HEK293 (cell line): Measurements from ENCODE around the gene NXN.
A peak's percentile ranks its signal among the peaks of the same experiment; 100 is the strongest.

ENCODE experiments used
- BCL11B ChIP-seq: fragments of 450-650 bp; formaldehyde crosslinking; IDR thresholded peaks from 2 replicates; pipeline ENCODE4 v1.5.1; 2016; ENCODE audit warnings: low read depth, missing biosample characterization, missing genetic modification characterization
- HOXA7 ChIP-seq: sonication (generic); formaldehyde crosslinking; IDR thresholded peaks from 2 replicates; pipeline ENCODE4 v1.8.1; 2022; ENCODE audit warnings: missing genetic modification reagents, borderline replicate concordance
- KLF10 ChIP-seq: fragments of 450-650 bp; IDR thresholded peaks from 2 replicates; pipeline ENCODE4 v1.5.1; 2018; ENCODE audit warnings: missing biosample characterization, mild to moderate bottlenecking, missing genetic modification characterization
- KLF17 ChIP-seq: fragments of 450-650 bp; formaldehyde crosslinking; IDR thresholded peaks from 2 replicates; pipeline ENCODE4 v1.5.1; 2016; ENCODE audit warnings: missing biosample characterization, missing genetic modification characterization
- KLF8 ChIP-seq: fragments of 450-650 bp; formaldehyde crosslinking; IDR thresholded peaks from 2 replicates; pipeline ENCODE4 v1.5.1; 2016; ENCODE audit warnings: missing biosample characterization, missing genetic modification characterization
- KLF9 ChIP-seq: fragments of 450-650 bp; formaldehyde crosslinking; IDR thresholded peaks from 2 replicates; pipeline ENCODE4 v1.5.1; 2016; ENCODE audit warnings: missing biosample characterization, missing genetic modification characterization, low read depth
- MZF1 ChIP-seq: fragments of 450-650 bp; formaldehyde crosslinking; IDR thresholded peaks from 2 replicates; pipeline ENCODE4 v1.5.1; 2017; ENCODE audit warnings: missing biosample characterization, missing genetic modification characterization, borderline replicate concordance
- PRDM4 ChIP-seq: fragments of 450-650 bp; formaldehyde crosslinking; IDR thresholded peaks from 2 replicates; pipeline ENCODE4 v1.5.1; 2017; ENCODE audit warnings: missing biosample characterization, missing genetic modification characterization
- SETDB1 ChIP-seq: IDR thresholded peaks from one replicate; pipeline ENCODE4 v1.6.1; 2017; ENCODE audit warnings: mild to moderate bottlenecking, low read length, moderate library complexity, mixed read lengths; ENCODE audit not compliant: insufficient read length
- ZBTB1 ChIP-seq: fragments of 450-650 bp; formaldehyde crosslinking; IDR thresholded peaks from 2 replicates; pipeline ENCODE4 v1.5.1; 2016; ENCODE audit warnings: missing biosample characterization, missing genetic modification characterization
- ZBTB10 ChIP-seq: fragments of 450-650 bp; formaldehyde crosslinking; IDR thresholded peaks from 2 replicates; pipeline ENCODE4 v1.5.1; 2016; ENCODE audit warnings: missing biosample characterization, missing genetic modification characterization
- ZEB2 ChIP-seq: fragments of 450-650 bp; formaldehyde crosslinking; IDR thresholded peaks from 2 replicates; pipeline ENCODE4 v1.5.1; 2016; ENCODE audit warnings: missing biosample characterization, missing genetic modification characterization
- ZNF18 ChIP-seq: fragments of 450-650 bp; formaldehyde crosslinking; IDR thresholded peaks from 2 replicates; pipeline ENCODE4 v1.5.1; 2016; ENCODE audit warnings: missing biosample characterization, missing genetic modification characterization
- ZNF19 ChIP-seq: fragments of 450-650 bp; formaldehyde crosslinking; IDR thresholded peaks from 2 replicates; pipeline ENCODE4; 2016; ENCODE audit warnings: missing biosample characterization, missing genetic modification characterization, low read depth
- ZNF24 ChIP-seq: fragments of 450-650 bp; formaldehyde crosslinking; IDR thresholded peaks from 2 replicates; pipeline ENCODE4 v1.5.1; 2016; ENCODE audit warnings: missing biosample characterization, missing genetic modification characterization
- ZNF302 ChIP-seq: fragments of 450-650 bp; formaldehyde crosslinking; IDR thresholded peaks from 2 replicates; pipeline ENCODE4 v1.5.1; 2016; ENCODE audit warnings: missing biosample characterization, missing genetic modification characterization, low read depth
- ZNF350 ChIP-seq: fragments of 450-650 bp; formaldehyde crosslinking; IDR thresholded peaks from 2 replicates; pipeline ENCODE4 v1.5.0; 2017; ENCODE audit warnings: missing biosample characterization, mild to moderate bottlenecking, missing genetic modification characterization
- ZNF404 ChIP-seq: fragments of 450-650 bp; formaldehyde crosslinking; IDR thresholded peaks from 2 replicates; pipeline ENCODE4 v1.5.1; 2017; ENCODE audit warnings: missing biosample characterization, missing genetic modification characterization
- ZNF48 ChIP-seq: fragments of 450-650 bp; formaldehyde crosslinking; IDR thresholded peaks from 2 replicates; pipeline ENCODE4 v1.5.1; 2016; ENCODE audit warnings: missing biosample characterization, missing genetic modification characterization
- ZNF596 ChIP-seq: fragments of 450-650 bp; IDR thresholded peaks from 2 replicates; pipeline ENCODE4 v1.5.0; 2018; ENCODE audit warnings: missing biosample characterization, mild to moderate bottlenecking, missing genetic modification characterization, moderate library complexity
- ZNF600 ChIP-seq: fragments of 450-650 bp; formaldehyde crosslinking; IDR thresholded peaks from 2 replicates; pipeline ENCODE4 v1.5.1; 2016; ENCODE audit warnings: missing biosample characterization, missing genetic modification characterization
- ZNF621 ChIP-seq: fragments of 450-650 bp; formaldehyde crosslinking; IDR thresholded peaks from 2 replicates; pipeline ENCODE4 v1.5.1; 2017; ENCODE audit warnings: missing biosample characterization, missing genetic modification characterization
- ZNF785 ChIP-seq: fragments of 450-650 bp; formaldehyde crosslinking; IDR thresholded peaks from 2 replicates; pipeline ENCODE4 v1.5.1; 2016; ENCODE audit warnings: missing biosample characterization, missing genetic modification characterization
- ZNF792 ChIP-seq: fragments of 450-650 bp; formaldehyde crosslinking; IDR thresholded peaks from 2 replicates; pipeline ENCODE4 v1.5.1; 2016; ENCODE audit warnings: missing biosample characterization, missing genetic modification characterization
- ZNF830 ChIP-seq: fragments of 450-650 bp; IDR thresholded peaks from 2 replicates; pipeline ENCODE4 v1.5.0; 2018; ENCODE audit warnings: missing biosample characterization, missing genetic modification characterization, low read depth, mild to moderate bottlenecking, moderate library complexity
- ZXDB ChIP-seq: fragments of 450-650 bp; formaldehyde crosslinking; IDR thresholded peaks from 2 replicates; pipeline ENCODE4 v1.5.1; 2016; ENCODE audit warnings: missing biosample characterization, missing genetic modification characterization
- TF ChIP-seq, protein P1 (sequence below): fragments of 450-650 bp; formaldehyde crosslinking; optimal IDR thresholded peaks from 2 replicates; pipeline ENCODE3; 2016; ENCODE audit warnings: missing biosample characterization, mild to moderate bottlenecking, missing genetic modification characterization
- TF ChIP-seq, protein P2 (sequence below): sonication (generic); formaldehyde crosslinking; IDR thresholded peaks from 2 replicates; pipeline ENCODE4 v1.8.1; 2022; ENCODE audit warnings: mild to moderate bottlenecking, moderate library complexity, missing genetic modification reagents

Gene NXN

DNA sequence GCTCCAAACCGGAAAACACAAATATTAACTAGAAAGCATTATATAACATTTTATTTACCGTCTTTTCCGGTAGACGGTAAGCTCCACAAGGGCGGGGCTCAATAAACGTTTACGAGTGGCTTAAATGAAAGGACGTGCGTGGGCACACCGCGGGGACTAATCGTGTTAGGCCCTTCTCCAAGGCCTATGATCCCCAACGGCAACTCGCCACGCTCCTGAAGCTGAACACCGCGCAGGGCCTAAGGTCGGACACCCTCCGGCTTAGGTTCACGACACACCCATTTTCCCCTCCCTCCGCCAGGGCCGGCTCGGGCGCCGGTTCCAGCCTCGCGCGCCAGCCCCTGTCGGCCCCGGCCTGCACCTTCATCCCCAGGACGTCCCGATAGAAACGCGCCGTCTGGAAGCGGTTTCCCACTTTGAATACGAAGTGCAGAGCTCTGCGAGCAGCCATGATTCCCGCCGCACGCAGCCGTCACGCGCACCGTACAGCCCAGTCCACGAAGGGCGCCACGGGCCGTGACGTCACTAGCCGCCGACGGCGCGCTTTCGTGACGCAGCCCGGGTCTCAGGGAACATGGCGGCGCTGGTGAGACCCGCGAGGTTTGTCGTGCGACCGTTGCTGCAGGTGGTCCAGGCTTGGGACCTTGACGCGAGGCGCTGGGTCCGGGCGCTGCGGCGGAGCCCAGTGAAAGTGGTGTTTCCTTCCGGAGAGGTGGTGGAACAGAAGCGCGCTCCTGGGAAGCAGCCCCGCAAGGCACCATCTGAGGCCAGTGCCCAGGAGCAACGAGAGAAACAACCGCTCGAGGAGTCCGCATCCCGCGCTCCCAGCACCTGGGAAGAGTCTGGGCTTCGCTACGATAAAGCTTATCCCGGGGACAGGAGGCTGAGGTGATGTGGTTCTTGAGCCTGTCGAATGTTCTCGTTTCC is 197.5 kb downstream of the NXN start, which contains the start of the genes GLOD4 and MRM3 (continued):
- TF ChIP-seq ZBTB10 (peak; percentile 57; the same call in 1 of the 2 replicates), MZF1 (tag by site-specific recombination) (no peak), KLF8 (tag by site-specific recombination) (peak; percentile 93), ZXDB (tag by site-specific recombination) (peak; percentile 97), KLF17 (peak; percentile 93; the same call in 1 of the 2 replicates), PRDM4 (tag by site-specific recombination) (peak; percentile 40; the same call in 1 of the 2 replicates), ZNF350 (tag by site-specific recombination) (no peak), ZEB2 (tag by site-specific recombination) (peak; percentile 91), ZNF48 (tag by site-specific recombination) (no peak), ZBTB1 (0 out of 2 replicates have a peak, but pooled peaks have one; percentile 9), ZNF830 (tag by site-specific recombination) (no peak), KLF10 (peak; percentile 87), SETDB1 (no peak), ZNF792 (tag by site-specific recombination) (0 out of 2 replicates have a peak, but pooled peaks have one; percentile 13), ZNF404 (tag by site-specific recombination) (no peak), ZNF596 (tag by site-specific recombination) (no peak), ZNF785 (tag by site-specific recombination) (0 out of 2 replicates have a peak, but pooled peaks have one; percentile 71), ZNF18 (tag by site-specific recombination) (no peak; the same call in 1 of the 2 replicates), ZNF19 (tag by site-specific recombination) (no peak), ZNF302 (tag by site-specific recombination) (no peak), ZNF600 (tag by site-specific recombination) (peak; percentile 94), ZNF621 (tag by site-specific recombination) (no peak), ZNF24 (tag by site-specific recombination) (peak; percentile 71; the same call in 1 of the 2 replicates), HOXA7 (CRISPR knock-in tag) (no peak), BCL11B (no peak), KLF9 (tag by site-specific recombination) (peak; percentile 98)
- TF ChIP-seq, protein P1, sequence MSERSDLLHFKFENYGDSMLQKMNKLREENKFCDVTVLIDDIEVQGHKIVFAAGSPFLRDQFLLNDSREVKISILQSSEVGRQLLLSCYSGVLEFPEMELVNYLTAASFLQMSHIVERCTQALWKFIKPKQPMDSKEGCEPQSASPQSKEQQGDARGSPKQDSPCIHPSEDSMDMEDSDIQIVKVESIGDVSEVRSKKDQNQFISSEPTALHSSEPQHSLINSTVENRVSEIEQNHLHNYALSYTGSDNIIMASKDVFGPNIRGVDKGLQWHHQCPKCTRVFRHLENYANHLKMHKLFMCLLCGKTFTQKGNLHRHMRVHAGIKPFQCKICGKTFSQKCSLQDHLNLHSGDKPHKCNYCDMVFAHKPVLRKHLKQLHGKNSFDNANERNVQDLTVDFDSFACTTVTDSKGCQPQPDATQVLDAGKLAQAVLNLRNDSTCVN (tag by site-specific recombination), result peak; percentile 90
- TF ChIP-seq, protein P2, sequence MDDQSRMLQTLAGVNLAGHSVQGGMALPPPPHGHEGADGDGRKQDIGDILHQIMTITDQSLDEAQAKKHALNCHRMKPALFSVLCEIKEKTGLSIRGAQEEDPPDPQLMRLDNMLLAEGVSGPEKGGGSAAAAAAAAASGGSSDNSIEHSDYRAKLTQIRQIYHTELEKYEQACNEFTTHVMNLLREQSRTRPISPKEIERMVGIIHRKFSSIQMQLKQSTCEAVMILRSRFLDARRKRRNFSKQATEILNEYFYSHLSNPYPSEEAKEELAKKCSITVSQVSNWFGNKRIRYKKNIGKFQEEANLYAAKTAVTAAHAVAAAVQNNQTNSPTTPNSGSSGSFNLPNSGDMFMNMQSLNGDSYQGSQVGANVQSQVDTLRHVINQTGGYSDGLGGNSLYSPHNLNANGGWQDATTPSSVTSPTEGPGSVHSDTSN (CRISPR knock-in tag), result peak; percentile 85; the same call in 1 of the 2 replicates
